ENCODE results near the gene C9orf85. TPM values are rescaled to one million over a fixed set of nuclear protein-coding genes. Genes with fewer than 3 reads are reported as not detected.

The C9orf85 gene
- total and polyA plus RNA-seq, 11 donors = 3.6 to 9.7 (median 4.8) TPM

DNA sequence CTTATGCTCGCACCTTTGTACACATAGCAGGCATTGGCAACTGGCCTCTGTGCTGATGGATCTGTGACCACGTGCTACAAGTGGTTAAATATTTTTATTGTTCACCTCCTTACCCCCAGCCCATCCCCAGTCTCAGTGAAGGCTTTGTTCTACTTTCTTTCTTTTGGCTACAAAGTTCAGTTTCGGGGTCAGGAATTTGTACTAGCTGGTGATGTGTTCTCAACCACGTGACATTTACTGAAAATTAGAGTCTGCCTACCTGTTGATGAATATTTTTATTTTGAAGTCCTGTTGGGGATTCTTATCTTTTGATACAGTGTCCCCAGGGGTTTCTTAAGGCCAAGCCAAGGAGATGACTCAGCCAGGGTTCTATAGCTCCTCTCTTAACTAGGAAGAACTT lies 101.2 kb downstream of the C9orf85 start:
- intact Hi-C loops (cut with DNase I) = no loop called here
- H3K27me3 ChIP-seq = no peaks in the 10 kb centered on the region
- WGBS, 4 donors = 86 to 92% (median 89%) methylated on average over 4 of the region's 4 CpGs
- H3K27ac ChIP-seq = no peak overlapping the region
- no peaks in the 10 kb centered on the region for H3K9me3 ChIP-seq
- DNase-seq (no peak), ATAC-seq (no peak)
- no peaks in the 10 kb centered on the region for H3K4me1 ChIP-seq
- TF ChIP-seq POLR2A (IDR thresholded peaks at IDR 0.05) = no peak
- TF ChIP-seq, protein P1, sequence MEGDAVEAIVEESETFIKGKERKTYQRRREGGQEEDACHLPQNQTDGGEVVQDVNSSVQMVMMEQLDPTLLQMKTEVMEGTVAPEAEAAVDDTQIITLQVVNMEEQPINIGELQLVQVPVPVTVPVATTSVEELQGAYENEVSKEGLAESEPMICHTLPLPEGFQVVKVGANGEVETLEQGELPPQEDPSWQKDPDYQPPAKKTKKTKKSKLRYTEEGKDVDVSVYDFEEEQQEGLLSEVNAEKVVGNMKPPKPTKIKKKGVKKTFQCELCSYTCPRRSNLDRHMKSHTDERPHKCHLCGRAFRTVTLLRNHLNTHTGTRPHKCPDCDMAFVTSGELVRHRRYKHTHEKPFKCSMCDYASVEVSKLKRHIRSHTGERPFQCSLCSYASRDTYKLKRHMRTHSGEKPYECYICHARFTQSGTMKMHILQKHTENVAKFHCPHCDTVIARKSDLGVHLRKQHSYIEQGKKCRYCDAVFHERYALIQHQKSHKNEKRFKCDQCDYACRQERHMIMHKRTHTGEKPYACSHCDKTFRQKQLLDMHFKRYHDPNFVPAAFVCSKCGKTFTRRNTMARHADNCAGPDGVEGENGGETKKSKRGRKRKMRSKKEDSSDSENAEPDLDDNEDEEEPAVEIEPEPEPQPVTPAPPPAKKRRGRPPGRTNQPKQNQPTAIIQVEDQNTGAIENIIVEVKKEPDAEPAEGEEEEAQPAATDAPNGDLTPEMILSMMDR (IDR thresholded peaks at IDR 0.05) = no peak
- H3K4me3 ChIP-seq = no peak overlapping the region
- no peaks in the 10 kb centered on the region for H3K36me3 ChIP-seq

DNA sequence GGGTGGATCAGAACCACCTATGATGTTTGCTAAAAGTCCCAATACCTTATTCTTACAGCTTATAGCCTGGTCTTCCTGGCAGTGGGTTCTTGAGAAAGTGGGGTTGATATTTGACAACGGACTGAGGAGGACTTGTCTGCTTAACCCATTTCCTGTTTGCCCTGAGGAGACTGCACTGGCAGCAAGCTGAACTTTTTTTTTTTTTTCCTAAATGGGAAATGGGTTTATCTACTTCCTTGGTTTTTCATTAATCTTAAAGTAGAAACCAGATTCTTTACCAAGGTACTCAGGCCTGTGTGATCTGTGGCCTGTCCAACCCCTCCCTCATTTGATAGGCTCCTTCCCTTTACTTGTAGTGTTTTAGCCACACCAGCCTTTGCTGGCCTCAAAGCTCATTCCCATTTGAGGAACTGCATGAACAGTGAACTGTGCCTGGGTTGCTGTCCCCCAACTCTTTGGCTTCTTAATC lies 101.9 kb downstream of the C9orf85 start:
- Histone ChIP-seq H3K9me3 (no peaks in the 10 kb centered on the region), H3K27me3 (no peaks in the 10 kb centered on the region), H3K36me3 (no peaks in the 10 kb centered on the region), H3K4me3 (no peak overlapping the region), H3K4me1 (no peaks in the 10 kb centered on the region), H3K27ac (no peak overlapping the region)
- intact Hi-C loops (cut with DNase I) = no loop called here
- DNase-seq (no peak), ATAC-seq (no peak)
- no peak for TF ChIP-seq POLR2A (IDR thresholded peaks at IDR 0.05)
- TF ChIP-seq, protein P1 (IDR thresholded peaks at IDR 0.05) = no peak
- 13 to 60% (median 27%) methylated on average over 1 of the region's 1 CpG for WGBS, 4 donors

DNA sequence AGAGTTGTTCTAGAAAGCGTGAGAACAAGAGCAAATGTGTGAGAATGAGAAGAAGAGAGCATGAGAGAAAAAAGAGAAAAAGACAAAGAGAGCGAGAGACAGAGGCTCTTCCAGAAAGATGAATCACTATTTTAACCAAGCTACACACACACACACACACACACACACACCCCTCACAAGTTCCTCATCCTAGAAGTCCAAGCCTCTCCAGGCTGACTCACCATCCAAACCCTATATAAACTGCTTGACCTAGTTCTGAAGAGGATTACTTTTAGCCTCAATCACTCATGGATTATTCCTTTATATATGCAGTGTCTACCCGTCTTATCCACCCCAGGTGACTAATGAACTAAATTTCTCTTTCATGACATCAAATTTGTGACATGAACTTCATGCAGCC lies 111.4 kb downstream of the C9orf85 start:
- WGBS, 4 donors = 76 to 96% (median 87%) methylated on average over 3 of the region's 3 CpGs
- intact Hi-C loops (cut with DNase I) = loop anchor here in 5 of 10 donors (5.0 to 10.0 kb wide), 4 partner anchors 108 to 738 kb away; partner anchors contain the start of genes ABHD17B (in 2 of the 5) and C9orf85 (in 2 of the 5)
- Histone ChIP-seq H3K9me3 (no peaks in the 10 kb centered on the region), H3K27me3 (no peaks in the 10 kb centered on the region), H3K27ac (no peak overlapping the region), H3K36me3 (no peaks in the 10 kb centered on the region), H3K4me3 (no peak overlapping the region), H3K4me1 (peaks cover 0 to 3% (median 0%) of the 10 kb centered on the region in 12 donors)
- ATAC-seq (no peak), DNase-seq (no peak)
- no peak for TF ChIP-seq POLR2A (IDR thresholded peaks at IDR 0.05)
- TF ChIP-seq, protein P1 (IDR thresholded peaks at IDR 0.05) = no peak

Other genes starting within 250 kb of the C9orf85 start
- 10 to 100 TPM in 2 of 9 donors, 1 to 10 TPM in 7; 6.7 to 49.3 (median 7.4) TPM for gene CEMIP2, start 143.1 kb upstream of the C9orf85 start, total RNA-seq
- 1 to 10 TPM; 5.8 to 8.7 TPM for gene CEMIP2, start 143.1 kb upstream of the C9orf85 start, polyA plus RNA-seq
- 10 to 100 TPM in 7 of 9 donors, 1 to 10 TPM in 2; 8.5 to 15.9 (median 10.9) TPM for gene ABHD17B, start 446 bp upstream of the C9orf85 start, total RNA-seq
- gene ABHD17B, start 446 bp upstream of the C9orf85 start, polyA plus RNA-seq = 10 to 100 TPM in 1 of 2 donors, 1 to 10 TPM in 1; 2.7 to 10.5 TPM
- not detected for gene C9orf57, start 149.0 kb downstream of the C9orf85 start, total RNA-seq
- not detected for gene C9orf57, start 149.0 kb downstream of the C9orf85 start, polyA plus RNA-seq
- 1 to 10 TPM in 1 of 9 donors, under 1 TPM in 4, not detected in 4; 0.12 to 1.1 (median 0.22) TPM for gene GDA, start 237.8 kb downstream of the C9orf85 start, total RNA-seq
- under 1 TPM in 1 of 2 donors, not detected in 1; 0.08 TPM for gene GDA, start 237.8 kb downstream of the C9orf85 start, polyA plus RNA-seq